Vagina (tissue), 2 donors: ENCODE measurements around the gene MNX1. TPM values are rescaled to one million over a fixed set of nuclear protein-coding genes. Genes with fewer than 3 reads are reported as not detected.

Experiments used
- DNase-seq, 2 donors: peaks; one replicate each; pipeline ENCODE4 v3.0.0-alpha.2; 2017; ENCODE audit errors: extremely low spot score in 2 of 2
- H3K27ac ChIP-seq: fragments of 200-600 bp; sonication (generic); one replicate; pipeline ENCODE4 v1.5.1; 2019
- H3K27me3 ChIP-seq: fragments of 200-600 bp; sonication (generic); one replicate; pipeline ENCODE4 v1.5.1; 2019
- H3K36me3 ChIP-seq, 2 donors: fragments of 200-600 bp; sonication (generic); one replicate each; pipeline ENCODE4 v1.5.1; 2017 to 2019
- H3K4me1 ChIP-seq: fragments of 200-600 bp; sonication (generic); one replicate; pipeline ENCODE4 v1.5.1; 2019
- H3K4me3 ChIP-seq, 2 donors: fragments of 200-600 bp; sonication (generic); 1 replicate in 1 of 2; 2 replicates in 1 of 2; pipeline ENCODE4 v1.5.1; 2016 to 2019
- H3K9me3 ChIP-seq: fragments of 200-600 bp; sonication (generic); one replicate; pipeline ENCODE4 v1.5.1; 2019
- CTCF ChIP-seq, 3 experiments: fragments of 450-650 bp in 2 of 3; fragments of 200-600 bp in 1 of 3; sonication (generic) in 1 of 3; IDR thresholded peaks; one replicate each; pipeline ENCODE4 v1.5.1; 2017 to 2019; ENCODE audit warnings: antibody characterized with exemption in 3 of 3, mild to moderate bottlenecking in 2 of 3, moderate library complexity in 2 of 3
- POLR2A ChIP-seq, 2 donors: fragments of 450-650 bp; IDR thresholded peaks; one replicate each; pipeline ENCODE4 v1.6.1; 2017; ENCODE audit warnings: antibody characterized with exemption in 2 of 2, mild to moderate bottlenecking in 2 of 2, moderate library complexity in 2 of 2
- POLR2AphosphoS5 ChIP-seq, 2 donors: sonication (generic); formaldehyde crosslinking; IDR thresholded peaks; one replicate each; pipeline ENCODE4 v1.9.0; 2017; ENCODE audit warnings: antibody characterized with exemption in 2 of 2, mild to moderate bottlenecking in 2 of 2, low read depth in 1 of 2; ENCODE audit not compliant: insufficient read depth in 1 of 2
- intact Hi-C: fragments of 100-400 bp; cut with DNase I; formaldehyde crosslinking; loops from one replicate; pipeline ENCODE4 v1.15.1; 2023
- total RNA-seq: library from RNA; depleted of rRNA; stranded (reverse); fragments of >200 nt; gene quantifications from one replicate; pipeline ENCODE4 v1.2.3, GENCODE V29; 2016

Gene MNX1
- total RNA-seq, 1 donor from 2014 or later: not detected

DNA sequence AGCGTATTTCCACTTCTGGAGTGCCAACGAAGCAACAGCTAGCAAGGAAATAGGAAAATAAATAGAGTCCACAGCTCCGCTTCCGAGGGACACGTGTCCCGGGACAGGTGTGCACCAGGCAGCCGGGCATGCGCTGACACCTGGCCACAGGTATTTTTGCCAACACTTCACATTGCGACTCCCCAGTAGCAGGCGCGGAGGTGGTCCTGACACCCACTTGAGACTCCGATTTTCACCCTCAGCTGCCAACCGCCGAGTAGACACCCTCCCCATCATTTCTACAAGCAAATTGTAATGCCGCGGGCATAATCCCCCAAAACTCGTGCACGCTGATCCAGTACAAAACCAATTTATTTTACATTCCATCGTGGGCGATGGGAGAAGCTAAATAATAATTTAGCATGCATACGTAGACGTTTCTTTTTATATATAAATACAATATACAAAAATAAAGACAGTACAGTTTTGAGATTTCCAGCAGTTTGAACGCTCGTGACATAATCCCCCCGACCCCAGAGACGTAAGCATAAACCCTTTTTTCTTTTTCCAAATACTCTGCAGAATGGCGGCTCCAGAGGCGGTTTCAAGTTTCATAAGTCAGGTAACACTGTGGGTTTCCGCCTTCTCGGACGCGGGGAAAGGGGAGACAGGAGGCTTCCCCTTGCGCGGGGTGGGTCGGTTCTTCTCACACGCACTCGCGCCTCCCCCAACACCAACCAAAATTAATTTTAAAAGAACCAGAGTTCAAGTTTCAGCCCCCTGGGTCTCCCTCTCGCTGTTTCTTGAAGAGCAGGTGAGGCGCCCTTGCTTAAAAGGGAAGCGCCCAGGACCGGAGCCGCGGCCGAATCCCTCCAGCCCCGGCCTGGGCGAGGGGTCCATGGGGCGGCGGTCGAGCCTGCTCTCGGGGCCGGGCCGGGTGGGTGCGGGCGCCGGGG lies 5.7 kb downstream of the MNX1 start:
- no peak overlapping the region for H3K27ac ChIP-seq
- H3K9me3 ChIP-seq: no peaks in the 10 kb centered on the region
- peak overlapping the region in 1 of 2 donors; percentile 15 for H3K4me3 ChIP-seq
- H3K4me1 ChIP-seq: peaks cover 43% of the 10 kb centered on the region
- H3K27me3 ChIP-seq: peaks cover 34% of the 10 kb centered on the region
- TF ChIP-seq CTCF (IDR thresholded peaks at IDR 0.05): no peak
- TF ChIP-seq POLR2AphosphoS5 (IDR thresholded peaks at IDR 0.05; ENCODE audit: insufficient read depth in 1 of 2, low read depth in 1 of 2): no peak
- TF ChIP-seq POLR2A (IDR thresholded peaks at IDR 0.05): no peak
- no peak for DNase-seq
- no peaks in the 10 kb centered on the region for H3K36me3 ChIP-seq
- intact Hi-C loops: no loop called here

DNA sequence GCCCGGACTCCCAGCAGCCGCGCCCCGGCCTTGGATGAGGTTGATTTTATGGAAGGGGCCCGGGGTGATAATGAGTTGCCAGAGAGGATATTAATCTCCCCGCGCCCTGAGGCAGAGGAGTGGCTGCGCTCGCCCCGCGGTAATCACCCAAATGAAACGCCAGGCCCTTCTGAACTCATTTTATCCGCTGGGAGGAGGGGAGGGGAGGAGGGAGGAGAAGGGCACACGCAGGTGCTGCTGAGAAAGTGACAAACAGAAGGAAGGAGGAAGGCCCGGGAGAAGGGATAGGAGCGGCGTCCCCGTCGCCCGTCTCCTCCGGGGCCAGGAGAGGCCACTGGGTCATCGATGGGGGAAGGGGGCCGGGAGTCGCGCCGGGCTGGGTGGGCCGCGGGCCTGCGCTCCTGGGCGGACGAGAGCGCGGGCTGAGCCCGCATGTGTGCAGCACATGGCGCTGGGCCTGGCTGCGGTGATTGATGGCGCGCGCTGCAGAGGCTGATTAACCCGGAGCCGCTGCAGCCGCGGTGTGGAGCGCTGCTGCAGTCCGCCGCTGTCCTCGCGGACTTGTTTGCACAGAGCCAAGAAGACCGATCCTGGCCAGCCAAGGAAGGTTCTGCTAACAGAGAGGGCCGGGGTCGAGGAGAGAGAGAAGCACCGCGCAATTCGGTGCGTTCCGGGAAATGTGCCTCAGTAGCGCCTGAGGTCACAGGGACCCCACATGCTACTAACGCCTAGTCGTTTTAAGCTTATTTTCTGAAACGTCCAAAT lies 6.5 kb downstream of the MNX1 start:
- Histone ChIP-seq H3K27ac (no peak overlapping the region), H3K4me1 (peaks cover 44% of the 10 kb centered on the region), H3K36me3 (no peaks in the 10 kb centered on the region), H3K27me3 (peaks cover 37% of the 10 kb centered on the region), H3K4me3 (no peak overlapping the region), H3K9me3 (no peaks in the 10 kb centered on the region)
- intact Hi-C loops: no loop called here
- TF ChIP-seq POLR2AphosphoS5 (IDR thresholded peaks at IDR 0.05; ENCODE audit: insufficient read depth in 1 of 2, low read depth in 1 of 2) (no peak), POLR2A (IDR thresholded peaks at IDR 0.05) (no peak), CTCF (IDR thresholded peaks at IDR 0.05) (no peak)
- DNase-seq: no peak

DNA sequence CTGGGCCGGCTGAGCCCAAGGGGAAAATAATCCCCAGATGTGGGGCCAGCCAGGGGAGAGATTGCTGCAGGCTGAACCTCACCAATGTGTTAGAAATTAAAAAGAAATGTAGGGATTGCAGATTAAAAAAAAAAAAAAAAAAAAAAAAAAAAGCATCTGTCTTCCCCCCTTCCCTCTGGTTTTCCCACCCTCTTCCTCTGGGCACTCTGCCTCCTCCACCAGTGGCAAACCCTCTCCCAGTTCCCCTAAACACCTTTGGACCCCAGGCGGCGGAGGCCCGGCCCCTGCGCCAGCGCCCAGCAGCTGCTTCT lies 7.1 kb downstream of the MNX1 start:
- H3K27ac ChIP-seq: no peak overlapping the region
- H3K4me3 ChIP-seq: no peak overlapping the region
- no peak for DNase-seq
- TF ChIP-seq CTCF (IDR thresholded peaks at IDR 0.05) (no peak), POLR2A (IDR thresholded peaks at IDR 0.05) (no peak), POLR2AphosphoS5 (IDR thresholded peaks at IDR 0.05; ENCODE audit: insufficient read depth in 1 of 2, low read depth in 1 of 2) (no peak)
- H3K4me1 ChIP-seq: peaks cover 44% of the 10 kb centered on the region
- no peaks in the 10 kb centered on the region for H3K9me3 ChIP-seq
- no peaks in the 10 kb centered on the region for H3K36me3 ChIP-seq
- intact Hi-C loops: no loop called here
- peaks cover 36% of the 10 kb centered on the region for H3K27me3 ChIP-seq

GRCh38 chr7:157002819-157003421 lies 7.5 kb downstream of the MNX1 start:
- Histone ChIP-seq H3K9me3 (no peaks in the 10 kb centered on the region), H3K36me3 (no peaks in the 10 kb centered on the region), H3K27ac (no peak overlapping the region), H3K27me3 (peaks cover 33% of the 10 kb centered on the region), H3K4me3 (no peak overlapping the region), H3K4me1 (peaks cover 44% of the 10 kb centered on the region)
- intact Hi-C loops: no loop called here
- TF ChIP-seq POLR2AphosphoS5 (IDR thresholded peaks at IDR 0.05; ENCODE audit: insufficient read depth in 1 of 2, low read depth in 1 of 2) (no peak), POLR2A (IDR thresholded peaks at IDR 0.05) (no peak), CTCF (IDR thresholded peaks at IDR 0.05) (no peak)
- DNase-seq: no peak
